ENCODE data around the gene BTBD9. TPM values are rescaled to one million over a fixed set of nuclear protein-coding genes. Genes with fewer than 3 reads are reported as not detected.

BTBD9 gene
- total and polyA plus RNA-seq, 2 experiments from 2014 or later, result 8.4 to 10.1 TPM

GRCh38 chr6:38593998-38594665, 45.6 kb downstream of the BTBD9 start:
- TF ChIP-seq, protein P1, sequence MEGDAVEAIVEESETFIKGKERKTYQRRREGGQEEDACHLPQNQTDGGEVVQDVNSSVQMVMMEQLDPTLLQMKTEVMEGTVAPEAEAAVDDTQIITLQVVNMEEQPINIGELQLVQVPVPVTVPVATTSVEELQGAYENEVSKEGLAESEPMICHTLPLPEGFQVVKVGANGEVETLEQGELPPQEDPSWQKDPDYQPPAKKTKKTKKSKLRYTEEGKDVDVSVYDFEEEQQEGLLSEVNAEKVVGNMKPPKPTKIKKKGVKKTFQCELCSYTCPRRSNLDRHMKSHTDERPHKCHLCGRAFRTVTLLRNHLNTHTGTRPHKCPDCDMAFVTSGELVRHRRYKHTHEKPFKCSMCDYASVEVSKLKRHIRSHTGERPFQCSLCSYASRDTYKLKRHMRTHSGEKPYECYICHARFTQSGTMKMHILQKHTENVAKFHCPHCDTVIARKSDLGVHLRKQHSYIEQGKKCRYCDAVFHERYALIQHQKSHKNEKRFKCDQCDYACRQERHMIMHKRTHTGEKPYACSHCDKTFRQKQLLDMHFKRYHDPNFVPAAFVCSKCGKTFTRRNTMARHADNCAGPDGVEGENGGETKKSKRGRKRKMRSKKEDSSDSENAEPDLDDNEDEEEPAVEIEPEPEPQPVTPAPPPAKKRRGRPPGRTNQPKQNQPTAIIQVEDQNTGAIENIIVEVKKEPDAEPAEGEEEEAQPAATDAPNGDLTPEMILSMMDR (IDR thresholded peaks at IDR 0.05; ENCODE audit: low read depth, low read length), result no peak
- Histone ChIP-seq H3K36me3 (no peaks in the 10 kb centered on the region), H3K4me3 (no peak overlapping the region), H3K9me3 (ENCODE audit: low read depth) (no peaks in the 10 kb centered on the region), H3K4me1 (ENCODE audit: low read depth) (no peaks in the 10 kb centered on the region), H3K27ac (no peak overlapping the region), H3K27me3 (no peaks in the 10 kb centered on the region)
- no peak for DNase-seq (ENCODE audit: low read depth in 1 of 2, low spot score in 1 of 2)

- H3K4me1 ChIP-seq (ENCODE audit: low read depth), result no peaks in the 10 kb centered on the region
- no peaks in the 10 kb centered on the region for H3K9me3 ChIP-seq (ENCODE audit: low read depth)
- TF ChIP-seq, protein P1 (IDR thresholded peaks at IDR 0.05; ENCODE audit: low read depth, low read length), result no peak
- H3K4me3 ChIP-seq, result no peak overlapping the region
- peak in 1 of 2 donors; percentile 23 for DNase-seq (ENCODE audit: low read depth in 1 of 2, low spot score in 1 of 2)
- H3K36me3 ChIP-seq, result no peaks in the 10 kb centered on the region
- no peaks in the 10 kb centered on the region for H3K27me3 ChIP-seq
- H3K27ac ChIP-seq, result no peak overlapping the region
These were observed 46.3 kb downstream of the BTBD9 start for GRCh38 chr6:38593409-38593808.

DNA sequence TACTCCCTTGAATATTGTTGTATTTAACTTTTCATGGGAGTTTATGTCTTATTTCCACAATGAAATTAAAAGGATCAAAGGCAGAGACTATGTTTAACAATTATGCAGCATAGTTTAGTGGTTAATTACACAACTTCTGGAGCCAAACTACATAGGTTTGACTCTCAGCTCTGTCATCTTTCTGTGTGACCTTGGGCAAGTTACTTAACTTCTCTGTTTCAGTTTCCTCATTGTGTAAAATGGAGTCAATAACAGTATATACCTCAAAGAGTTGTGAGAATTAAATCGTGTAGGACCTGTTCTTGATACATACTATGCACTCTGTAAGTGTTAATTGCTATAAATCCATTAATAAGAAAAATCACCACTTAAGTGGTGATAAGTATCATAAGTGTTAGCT, 48.3 kb downstream of the BTBD9 start:
- DNase-seq (ENCODE audit: low read depth in 1 of 2, low spot score in 1 of 2), result no peak
- Histone ChIP-seq H3K4me1 (ENCODE audit: low read depth) (no peaks in the 10 kb centered on the region), H3K27me3 (no peaks in the 10 kb centered on the region), H3K9me3 (ENCODE audit: low read depth) (no peaks in the 10 kb centered on the region), H3K36me3 (no peaks in the 10 kb centered on the region), H3K4me3 (no peak overlapping the region), H3K27ac (no peak overlapping the region)
- TF ChIP-seq, protein P1 (IDR thresholded peaks at IDR 0.05; ENCODE audit: low read depth, low read length), result no peak

DNA sequence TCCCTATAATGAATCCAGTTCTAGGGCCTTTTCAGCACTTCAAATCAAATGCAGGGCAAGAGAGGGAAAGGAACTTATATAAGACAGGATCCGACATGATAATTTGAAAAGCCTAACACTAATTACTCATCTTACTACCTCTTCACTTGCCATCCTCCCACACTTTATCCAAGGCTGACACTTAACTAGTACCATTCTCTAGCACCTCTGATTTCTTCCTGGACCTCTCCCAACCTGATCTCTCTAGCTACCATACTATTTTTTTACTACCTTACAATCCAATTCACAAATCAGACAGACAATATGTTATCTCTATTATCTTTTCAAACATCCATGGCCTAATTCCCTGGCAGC, 50.4 kb downstream of the BTBD9 start:
- TF ChIP-seq, protein P1 (IDR thresholded peaks at IDR 0.05; ENCODE audit: low read depth, low read length), result no peak
- H3K4me1 ChIP-seq (ENCODE audit: low read depth), result no peaks in the 10 kb centered on the region
- no peaks in the 10 kb centered on the region for H3K27me3 ChIP-seq
- no peak for DNase-seq (ENCODE audit: low read depth in 1 of 2, low spot score in 1 of 2)
- H3K9me3 ChIP-seq (ENCODE audit: low read depth), result no peaks in the 10 kb centered on the region
- H3K4me3 ChIP-seq, result no peak overlapping the region
- H3K36me3 ChIP-seq, result no peaks in the 10 kb centered on the region
- no peak overlapping the region for H3K27ac ChIP-seq

DNA sequence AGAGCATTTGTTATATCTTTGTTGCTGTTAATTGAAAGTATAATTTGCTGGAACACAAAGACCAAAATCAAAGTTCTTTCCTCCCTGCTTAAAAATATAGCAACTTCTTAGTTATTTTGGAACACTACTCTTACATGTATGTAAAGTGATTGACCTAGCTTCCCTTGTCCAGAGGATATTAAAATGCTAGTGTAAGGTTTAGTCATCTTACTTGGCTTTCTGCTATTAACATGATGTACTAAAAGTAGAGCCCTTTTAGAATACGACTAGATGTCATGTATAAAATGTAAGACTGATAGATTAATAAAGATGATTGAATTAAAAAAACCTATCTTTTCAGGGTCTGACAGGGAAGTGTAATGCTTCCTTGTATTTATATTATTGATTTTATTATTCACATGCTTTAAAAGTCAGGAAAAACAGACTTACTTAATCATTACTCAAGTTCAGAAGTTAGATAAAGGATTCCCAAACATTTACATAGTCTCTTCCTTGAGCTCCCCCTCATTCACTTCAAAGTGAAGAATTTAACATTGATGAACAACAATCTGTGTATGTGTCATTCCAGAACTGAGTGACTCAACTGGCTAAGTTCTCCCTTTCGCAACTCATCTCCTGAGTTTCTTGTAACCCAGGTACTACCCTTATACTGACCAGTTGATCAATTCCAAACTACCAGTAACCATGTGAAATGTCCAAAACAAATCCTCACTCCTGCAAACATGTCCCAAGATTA, 50.9 kb downstream of the BTBD9 start:
- Histone ChIP-seq H3K4me1 (ENCODE audit: low read depth) (no peaks in the 10 kb centered on the region), H3K27ac (no peak overlapping the region), H3K36me3 (no peaks in the 10 kb centered on the region), H3K4me3 (no peak overlapping the region), H3K27me3 (no peaks in the 10 kb centered on the region), H3K9me3 (ENCODE audit: low read depth) (no peaks in the 10 kb centered on the region)
- TF ChIP-seq, protein P1 (IDR thresholded peaks at IDR 0.05; ENCODE audit: low read depth, low read length), result no peak
- peak in 1 of 2 donors; percentile 30 for DNase-seq (ENCODE audit: low read depth in 1 of 2, low spot score in 1 of 2)
